Measurements from ENCODE around the gene TMEM175.

The TMEM175 gene

DNA sequence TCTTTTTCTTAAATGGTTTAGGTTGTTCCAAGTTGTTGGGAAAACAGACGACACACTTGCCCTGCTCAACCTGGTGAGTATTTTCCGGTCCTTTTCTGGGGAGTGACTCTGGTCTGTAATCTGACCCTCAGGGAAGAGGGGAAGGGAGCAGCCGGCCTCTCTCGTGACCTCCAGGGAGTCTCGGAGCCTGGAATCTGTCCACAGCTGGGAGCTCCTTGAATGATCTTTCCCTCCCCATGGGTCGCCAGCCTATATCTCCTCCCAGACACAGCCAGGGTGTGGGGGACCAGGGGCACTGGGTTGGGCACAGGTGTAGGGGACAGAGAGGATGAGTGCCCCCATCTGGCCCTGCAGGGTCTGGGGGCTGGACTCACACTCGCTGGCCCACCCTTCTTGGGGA is 18.9 kb downstream of the TMEM175 start:
- Histone ChIP-seq H3K27me3 (ENCODE audit: insufficient read depth, low read depth) (no peaks in the 10 kb centered on the region), H3K4me1 (ENCODE audit: low read depth, poor library complexity, severe bottlenecking) (no peaks in the 10 kb centered on the region), H3K9ac (no peak overlapping the region), H3K4me3 (IDR thresholded peaks at IDR 0.05; ENCODE audit: insufficient read depth, low read depth, low read length) (no peak overlapping the region), H3K79me2 (ENCODE audit: insufficient read depth, low read depth) (no peaks in the 10 kb centered on the region), H3K4me2 (no peak overlapping the region), H3K36me3 (ENCODE audit: insufficient read depth) (no peaks in the 10 kb centered on the region), H3K27ac (no peak overlapping the region), H2AFZ (ENCODE audit: low read depth) (no peak overlapping the region), H4K20me1 (ENCODE audit: insufficient read depth) (no peaks in the 10 kb centered on the region)
- TF ChIP-seq, protein P1, sequence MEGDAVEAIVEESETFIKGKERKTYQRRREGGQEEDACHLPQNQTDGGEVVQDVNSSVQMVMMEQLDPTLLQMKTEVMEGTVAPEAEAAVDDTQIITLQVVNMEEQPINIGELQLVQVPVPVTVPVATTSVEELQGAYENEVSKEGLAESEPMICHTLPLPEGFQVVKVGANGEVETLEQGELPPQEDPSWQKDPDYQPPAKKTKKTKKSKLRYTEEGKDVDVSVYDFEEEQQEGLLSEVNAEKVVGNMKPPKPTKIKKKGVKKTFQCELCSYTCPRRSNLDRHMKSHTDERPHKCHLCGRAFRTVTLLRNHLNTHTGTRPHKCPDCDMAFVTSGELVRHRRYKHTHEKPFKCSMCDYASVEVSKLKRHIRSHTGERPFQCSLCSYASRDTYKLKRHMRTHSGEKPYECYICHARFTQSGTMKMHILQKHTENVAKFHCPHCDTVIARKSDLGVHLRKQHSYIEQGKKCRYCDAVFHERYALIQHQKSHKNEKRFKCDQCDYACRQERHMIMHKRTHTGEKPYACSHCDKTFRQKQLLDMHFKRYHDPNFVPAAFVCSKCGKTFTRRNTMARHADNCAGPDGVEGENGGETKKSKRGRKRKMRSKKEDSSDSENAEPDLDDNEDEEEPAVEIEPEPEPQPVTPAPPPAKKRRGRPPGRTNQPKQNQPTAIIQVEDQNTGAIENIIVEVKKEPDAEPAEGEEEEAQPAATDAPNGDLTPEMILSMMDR (conservative IDR thresholded peaks at IDR 0.05; ENCODE audit: low read depth, low read length): no peak

DNA sequence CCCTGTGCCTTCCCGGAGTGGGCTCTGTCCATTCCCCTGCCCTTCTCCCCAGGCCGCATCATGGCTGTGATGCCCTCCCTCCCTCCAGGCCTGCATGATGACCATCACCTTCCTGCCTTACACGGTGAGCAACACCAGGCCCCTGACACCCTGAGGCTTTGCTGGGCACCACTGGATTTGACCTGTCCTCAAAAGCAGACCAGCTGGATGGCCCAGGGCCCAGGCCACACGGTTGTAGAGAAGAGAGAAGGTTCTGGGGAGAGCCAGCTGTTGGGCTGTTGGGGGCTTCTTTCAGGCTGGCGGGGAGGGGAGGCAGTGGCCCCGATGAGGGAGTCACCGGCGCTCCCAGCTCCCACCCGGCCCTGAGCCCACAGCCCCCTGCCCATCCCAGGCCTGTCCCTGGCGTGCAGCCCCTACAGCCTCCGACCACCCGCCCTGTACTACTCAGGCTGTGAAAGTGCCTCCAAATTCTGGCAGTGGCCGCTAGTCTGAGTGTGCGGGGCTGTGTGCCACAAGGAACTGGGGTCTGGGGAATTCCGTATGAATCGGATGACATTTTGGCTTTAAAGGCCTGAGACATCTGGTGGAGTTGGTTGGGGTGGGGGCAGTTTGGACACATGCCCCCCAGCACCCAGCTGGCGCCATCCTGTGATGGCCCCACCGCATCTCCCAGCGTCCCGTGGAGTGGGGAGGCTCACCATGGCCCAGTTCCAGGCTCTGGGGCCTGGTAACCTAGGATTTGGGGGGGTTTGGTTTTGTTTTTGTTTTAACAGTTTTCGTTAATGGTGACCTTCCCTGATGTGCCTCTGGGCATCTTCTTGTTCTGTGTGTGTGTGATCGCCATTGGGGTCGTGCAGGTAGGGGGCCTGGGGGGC is 19.6 kb downstream of the TMEM175 start:
- Histone ChIP-seq H2AFZ (ENCODE audit: low read depth) (no peak overlapping the region), H4K20me1 (ENCODE audit: insufficient read depth) (no peaks in the 10 kb centered on the region), H3K9ac (no peak overlapping the region)

DNA sequence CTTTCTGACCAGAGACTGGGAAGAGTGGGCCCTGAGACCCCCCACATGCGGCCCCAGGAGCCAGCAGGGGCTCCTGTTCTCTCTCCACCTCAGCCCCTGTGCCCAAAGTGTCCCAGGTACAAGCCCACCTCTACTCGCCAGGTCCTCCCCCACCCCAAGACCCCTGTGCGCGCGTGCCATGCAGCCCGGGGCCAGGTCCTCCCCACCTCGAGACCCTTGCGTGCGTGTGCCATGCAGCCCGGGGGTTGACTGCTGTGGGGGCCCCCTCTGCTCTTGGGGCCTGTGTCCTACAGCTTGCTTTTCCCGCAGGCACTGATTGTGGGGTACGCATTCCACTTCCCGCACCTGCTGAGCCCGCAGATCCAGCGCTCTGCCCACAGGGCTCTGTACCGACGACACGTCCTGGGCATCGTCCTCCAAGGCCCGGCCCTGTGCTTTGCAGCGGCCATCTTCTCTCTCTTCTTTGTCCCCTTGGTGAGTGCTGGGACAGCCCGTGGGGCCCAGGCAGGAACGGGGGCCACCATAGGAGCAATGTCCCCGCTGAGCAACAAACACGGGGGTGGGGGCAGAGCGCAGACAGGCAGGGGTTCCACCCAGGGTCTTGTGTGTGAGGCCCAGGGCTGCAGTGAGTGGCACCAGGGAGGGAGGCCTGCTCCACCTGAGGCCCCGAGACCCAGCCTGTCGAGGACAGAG is 20.8 kb downstream of the TMEM175 start:
- Histone ChIP-seq H3K27me3 (ENCODE audit: insufficient read depth, low read depth) (no peaks in the 10 kb centered on the region), H4K20me1 (ENCODE audit: insufficient read depth) (no peaks in the 10 kb centered on the region), H3K9ac (no peak overlapping the region), H3K79me2 (ENCODE audit: insufficient read depth, low read depth) (no peaks in the 10 kb centered on the region), H3K36me3 (ENCODE audit: insufficient read depth) (no peaks in the 10 kb centered on the region), H3K4me1 (ENCODE audit: low read depth, poor library complexity, severe bottlenecking) (no peaks in the 10 kb centered on the region), H3K27ac (no peak overlapping the region), H2AFZ (ENCODE audit: low read depth) (no peak overlapping the region), H3K4me3 (IDR thresholded peaks at IDR 0.05; ENCODE audit: insufficient read depth, low read depth, low read length) (no peak overlapping the region), H3K4me2 (no peak overlapping the region)
- TF ChIP-seq, protein P1 (conservative IDR thresholded peaks at IDR 0.05; ENCODE audit: low read depth, low read length): no peak

More for the DNA sequence above, 19.6 kb downstream of the TMEM175 start:
- no peaks in the 10 kb centered on the region for H3K79me2 ChIP-seq (ENCODE audit: insufficient read depth, low read depth)
- H3K27me3 ChIP-seq (ENCODE audit: insufficient read depth, low read depth): no peaks in the 10 kb centered on the region
- no peak overlapping the region for H3K4me3 ChIP-seq (IDR thresholded peaks at IDR 0.05; ENCODE audit: insufficient read depth, low read depth, low read length)
- TF ChIP-seq, protein P1 (conservative IDR thresholded peaks at IDR 0.05; ENCODE audit: low read depth, low read length): no peak
- H3K27ac ChIP-seq: no peak overlapping the region
- H3K4me1 ChIP-seq (ENCODE audit: low read depth, poor library complexity, severe bottlenecking): no peaks in the 10 kb centered on the region
- H3K36me3 ChIP-seq (ENCODE audit: insufficient read depth): no peaks in the 10 kb centered on the region
- H3K4me2 ChIP-seq: no peak overlapping the region

DNA sequence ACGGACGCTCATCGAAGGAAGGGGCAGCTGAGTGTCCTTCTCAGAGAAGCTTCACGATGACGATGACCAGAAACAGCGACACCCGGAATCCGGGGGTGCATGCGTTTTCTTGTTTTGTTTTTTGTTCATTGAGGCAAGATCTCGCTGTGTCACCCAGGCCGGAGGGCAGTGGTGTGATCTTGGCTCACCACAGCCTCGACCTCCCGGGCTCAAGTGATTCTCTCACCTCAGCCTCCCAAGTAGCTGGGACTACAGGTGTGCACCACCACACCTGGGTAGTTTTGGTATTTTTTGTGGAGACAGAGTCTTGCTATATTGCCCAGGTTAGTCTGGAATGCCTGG is 21.3 kb downstream of the TMEM175 start:
- Histone ChIP-seq H3K27ac (no peak overlapping the region), H3K79me2 (ENCODE audit: insufficient read depth, low read depth) (no peaks in the 10 kb centered on the region), H3K9ac (no peak overlapping the region), H2AFZ (ENCODE audit: low read depth) (no peak overlapping the region), H3K4me3 (IDR thresholded peaks at IDR 0.05; ENCODE audit: insufficient read depth, low read depth, low read length) (no peak overlapping the region), H3K4me1 (ENCODE audit: low read depth, poor library complexity, severe bottlenecking) (no peaks in the 10 kb centered on the region), H3K27me3 (ENCODE audit: insufficient read depth, low read depth) (no peaks in the 10 kb centered on the region), H4K20me1 (ENCODE audit: insufficient read depth) (no peaks in the 10 kb centered on the region), H3K4me2 (no peak overlapping the region), H3K36me3 (ENCODE audit: insufficient read depth) (no peaks in the 10 kb centered on the region)
- TF ChIP-seq, protein P1 (conservative IDR thresholded peaks at IDR 0.05; ENCODE audit: low read depth, low read length): no peak

All from KMS-11 (cell line).